GM12878 (cell line): Measurements from ENCODE around the gene SFTPB. TPM values are rescaled to one million over a fixed set of nuclear protein-coding genes. Genes with fewer than 3 reads are reported as not detected.

Experiments
- ATAC-seq: fragments of 200-7000 bp; cut with Tn5 transposase; 3 replicates; pipeline ENCODE4 v1.9.1; 2020; ENCODE audit warnings: mild to moderate bottlenecking, moderate library complexity
- BruUV-seq: library from RNA; stranded (reverse); fragments of 400-500 nt; replicated peaks from 2 replicates; lab custom pipeline; 2021; lab: Mats Ljungman, UMichigan
- CTCF ChIA-PET: fragments of 300-600 bp; sonication (Branson Sonifier 250); formaldehyde crosslinking; extraction: SDS; loops from one replicate; lab custom pipeline; 2021; ENCODE audit warnings: inconsistent platforms; lab: Yijun Ruan, JAX
- POLR2A ChIA-PET: fragments of 350-600 bp; formaldehyde crosslinking; extraction: SDS; loops from one replicate; lab custom pipeline; 2021; ENCODE audit warnings: inconsistent platforms; lab: Charles Lee
- RAD21 ChIA-PET: fragments of 300-600 bp; sonication (Branson Sonifier 250); formaldehyde crosslinking; loops from one replicate; lab custom pipeline; 2023; ENCODE audit warnings: antibody characterized with exemption; ENCODE audit not compliant: unreplicated experiment; lab: Charles Lee
- SMC1A ChIA-PET: fragments of 300-600 bp; sonication (Branson Sonifier 250); formaldehyde crosslinking; loops from one replicate; lab custom pipeline; 2023; ENCODE audit not compliant: unreplicated experiment, uncharacterized antibody; lab: Charles Lee
- DNase-seq: peaks from one replicate; pipeline ENCODE4 v3.0.0-alpha.2; 2011; ENCODE audit warnings: low read depth, low spot score
- FAIRE-seq: peaks from 3 replicates; lab custom pipeline; 2011; peaks lifted over from hg19 to GRCh38; lab: Jason Lieb, UNC
- H2AFZ ChIP-seq: 2 replicates; pipeline ENCODE4 v1.6.0; 2011; ENCODE audit warnings: low read depth, low read length, control low read depth; ENCODE audit not compliant: control insufficient read depth
- H3K27ac ChIP-seq: 2 replicates; pipeline ENCODE4 v1.5.1; 2011; ENCODE audit warnings: control low read depth; ENCODE audit not compliant: control insufficient read depth, insufficient read depth
- H3K27me3 ChIP-seq, 2 experiments: replicated peaks in 1 of 2; 2 replicates each; pipeline versions ENCODE4 v1.6.0 to v1.6.1; 2011; ENCODE audit warnings: low read length in 1 of 2; ENCODE audit not compliant: control insufficient read depth in 2 of 2, insufficient read depth in 2 of 2
- H3K36me3 ChIP-seq, 2 experiments: 2 replicates each; pipeline ENCODE4 v1.5.1; 2011; ENCODE audit warnings: low read length in 1 of 2; ENCODE audit not compliant: control insufficient read depth in 2 of 2, insufficient read depth in 2 of 2
- H3K4me1 ChIP-seq: 2 replicates; pipeline ENCODE4 v1.6.1; 2011; ENCODE audit warnings: mild to moderate bottlenecking, low read length, moderate library complexity, mixed read lengths; ENCODE audit not compliant: control insufficient read depth, insufficient read depth
- H3K4me2 ChIP-seq: 2 replicates; pipeline ENCODE4 v1.6.0; 2011; ENCODE audit warnings: control low read depth; ENCODE audit not compliant: control insufficient read depth, insufficient read depth
- H3K4me3 ChIP-seq: fragments of 200-600 bp; sonication (generic); 2 replicates; pipeline ENCODE4 v1.5.1; 2016
- H3K79me2 ChIP-seq: 2 replicates; pipeline ENCODE4 v1.6.0; 2011; ENCODE audit warnings: low read length; ENCODE audit not compliant: control insufficient read depth, insufficient read depth
- H3K9ac ChIP-seq: 2 replicates; pipeline ENCODE4 v1.8.0; 2011; ENCODE audit warnings: low read length, control low read depth, mixed read lengths; ENCODE audit not compliant: control insufficient read depth, insufficient read depth
- H3K9me3 ChIP-seq: replicated peaks from 3 replicates; pipeline ENCODE4 v1.5.1; 2011; ENCODE audit warnings: mild to moderate bottlenecking, low read length; ENCODE audit not compliant: control insufficient read depth, insufficient read depth
- H4K20me1 ChIP-seq: 2 replicates; pipeline ENCODE4 v1.6.0; 2011; ENCODE audit not compliant: control insufficient read depth, insufficient read depth
- ATF3 ChIP-seq: IDR thresholded peaks from 2 replicates; pipeline ENCODE4 v1.6.1; 2011; ENCODE audit warnings: low read depth, mild to moderate bottlenecking, low read length, moderate library complexity, borderline replicate concordance; ENCODE audit errors: extremely low read depth
- PAX5 ChIP-seq: IDR thresholded peaks from 2 replicates; pipeline ENCODE4 v1.6.1; 2011; ENCODE audit warnings: low read depth, low read length, borderline replicate concordance
- SIX5 ChIP-seq: IDR thresholded peaks from 2 replicates; pipeline ENCODE4 v1.6.1; 2011; ENCODE audit warnings: mild to moderate bottlenecking, low read depth, low read length, moderate library complexity; ENCODE audit not compliant: severe bottlenecking
- SPI1 ChIP-seq: IDR thresholded peaks from 2 replicates; pipeline ENCODE4 v1.6.1; 2011; ENCODE audit warnings: low read depth, mild to moderate bottlenecking, low read length, moderate library complexity, borderline replicate concordance; ENCODE audit not compliant: insufficient read depth
- USF2 ChIP-seq: IDR thresholded peaks from 2 replicates; pipeline ENCODE4 v1.6.1; 2011; ENCODE audit warnings: low read depth, low read length, improper control_type of control experiment, borderline replicate concordance
- YBX1 ChIP-seq: fragments of 450-650 bp; IDR thresholded peaks from 2 replicates; pipeline ENCODE4 v1.6.1; 2016; ENCODE audit warnings: antibody characterized with exemption
- ZZZ3 ChIP-seq: IDR thresholded peaks from 2 replicates; pipeline ENCODE4 v1.6.1; 2011; ENCODE audit warnings: low read depth; ENCODE audit not compliant: control insufficient read depth, insufficient read length
- WGBS: methylation state at CpG from one replicate; pipeline ENCODE4 v1.1.6; 2016; ENCODE audit warnings: low lambda C conversion rate; ENCODE audit not compliant: insufficient replicate concordance, insufficient coverage; ENCODE audit errors: missing lambda C conversion rate; 5-methylcytosine and 5-hydroxymethylcytosine counted together
- in situ Hi-C: fragments of 300-500 bp; cut with MboI; formaldehyde crosslinking; loops from 9 replicates; pipeline ENCODE4 v1.14.3; 2018; ENCODE audit warnings: mixed read lengths
- intact Hi-C: fragments of 100-400 bp; cut with micrococcal nuclease; formaldehyde crosslinking; loops from one replicate; pipeline ENCODE4 v1.14.2; 2022; ENCODE audit not compliant: unreplicated experiment
- polyA plus RNA-seq, 11 experiments: library from polyadenylated mRNA; depleted of rRNA in 4 of 11; unstranded in 6 of 11; stranded (reverse) in 5 of 11; fragments of >200 nt; fragmentation: Nextera tagmentation in 4 of 11; fragmentation: Illumina TruSeq in 1 of 11; extraction: Ambion mirVana in 4 of 11; extraction: Trizol in 1 of 11; gene quantifications; 1 replicate in 1 of 11; 2 replicates in 10 of 11; pipeline versions ENCODE4 v1.2.1 to v1.2.3, GENCODE V29; 2011 to 2016; ENCODE audit warnings: inconsistent platforms in 2 of 11, missing spikeins in 2 of 11, low read depth in 1 of 11
- total RNA-seq, 4 experiments: library from RNA; depleted of rRNA in 3 of 4; stranded (reverse); fragments of >200 nt in 3 of 4; fragmentation: Illumina TruSeq in 1 of 4; extraction: Trizol in 1 of 4; gene quantifications; 2 replicates each; pipeline versions ENCODE4 v1.2.1 to v1.2.3, GENCODE V29; 2013 to 2021

The SFTPB gene
- total and polyA plus RNA-seq, 10 of the 15 experiments (the other 5 are each of a cell fraction or from before 2014, with no cell fraction given): 0.02 to 5.3 TPM; not detected in 8

GRCh38 chr2:85704800-85705679 is 37.0 kb upstream of the SFTPB start (continued):
- no peak for TF ChIP-seq ATF3
- TF ChIP-seq PAX5: peak; percentile 63; the same call in 1 of the 2 replicates
- no peak for TF ChIP-seq USF2
- TF ChIP-seq ZZZ3: no peak
- TF ChIP-seq SIX5: no peak

- ChIA-PET RAD21 (interaction anchor here (0.8 to 6.5 kb wide), 10 partner anchors 22 to 375 kb away, joined by 3 to 94 read pairs (median 3); no protein-coding TSS in a partner anchor), SMC1A (interaction anchor here (0.6 to 9.8 kb wide), 19 partner anchors 11 to 402 kb away, joined by 3 to 75 read pairs (median 5); partner anchors contain the start of genes GNLY, POLR1A and PTCD3), CTCF (interaction anchor here (1.2 to 10.2 kb wide), 10 partner anchors 11 to 375 kb away, joined by 3 to 194 read pairs (median 16); partner anchors contain the start of genes GNLY and MAT2A), POLR2A (interaction anchor here (0.6 to 1.7 kb wide), 5 partner anchors 35 to 342 kb away, joined by 3 to 8 read pairs (median 3); no protein-coding TSS in a partner anchor)
- H3K4me1 ChIP-seq: peaks cover 21% of the 10 kb centered on the region
- ATAC-seq: no peak
- no peaks in the 10 kb centered on the region for H3K9me3 ChIP-seq
- H3K36me3 ChIP-seq: no peaks in the 10 kb centered on the region
- BruUV-seq: no TSS peak
- H4K20me1 ChIP-seq: no peaks in the 10 kb centered on the region
- intact Hi-C loops (no loop called here), in situ Hi-C loops (no loop called here)
- no peak for TF ChIP-seq SPI1
- peak; percentile 33; the same call in 1 of the 2 replicates for TF ChIP-seq YBX1
- H2AFZ ChIP-seq: no peak overlapping the region
- no peak overlapping the region for H3K9ac ChIP-seq
- no peaks in the 10 kb centered on the region for H3K79me2 ChIP-seq
- no peak overlapping the region for H3K4me2 ChIP-seq
- no peak overlapping the region for H3K4me3 ChIP-seq
- DNase-seq: no peak
- 50% methylated on average over 2 of the region's 3 CpGs for WGBS
- H3K27me3 ChIP-seq: no peaks in the 10 kb centered on the region
- H3K27ac ChIP-seq: no peak overlapping the region; the same call in 1 of the 2 replicates
- FAIRE-seq: no peak
Observed at GRCh38 chr2:85704038-85704437, 36.0 kb upstream of the SFTPB start.
